Stimulated activated CD8-positive, alpha-beta memory T cell treated with anti-CD3 and anti-CD28 coated beads, Interleukin-7, amount 100 ng/mL, for 24 hours (primary cell): ENCODE data around the gene GRID1.
"Not testable (repeated sequence)": the region's sequence is repeated elsewhere in the genome, so short reads cannot be mapped to it uniquely, and the experiment has no call there.

Source experiments
- DNase-seq: peaks from one replicate; pipeline ENCODE4 v3.0.0-alpha.2; 2020; ENCODE audit warnings: low read depth

GRID1 gene

DNA sequence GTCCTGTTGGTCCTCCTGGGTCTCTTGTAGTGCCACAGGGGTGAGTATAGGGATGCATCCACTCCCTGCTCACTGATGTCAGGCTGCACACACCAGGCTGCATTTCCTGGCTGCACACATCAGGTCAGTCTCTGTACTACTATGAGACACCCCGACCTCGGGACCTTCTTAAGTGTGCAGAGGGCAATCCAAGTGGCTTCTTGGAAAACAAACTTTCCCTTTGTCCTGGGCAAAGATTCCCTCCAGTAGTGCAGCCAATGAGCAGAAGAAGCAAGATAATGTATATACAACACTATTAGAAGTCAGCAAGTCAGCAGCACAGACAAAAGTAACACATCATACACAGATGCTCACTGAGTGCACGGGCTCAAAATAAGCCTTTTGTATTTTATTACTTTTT, 493.5 kb downstream of the GRID1 start:
- DNase-seq = no peak

DNA sequence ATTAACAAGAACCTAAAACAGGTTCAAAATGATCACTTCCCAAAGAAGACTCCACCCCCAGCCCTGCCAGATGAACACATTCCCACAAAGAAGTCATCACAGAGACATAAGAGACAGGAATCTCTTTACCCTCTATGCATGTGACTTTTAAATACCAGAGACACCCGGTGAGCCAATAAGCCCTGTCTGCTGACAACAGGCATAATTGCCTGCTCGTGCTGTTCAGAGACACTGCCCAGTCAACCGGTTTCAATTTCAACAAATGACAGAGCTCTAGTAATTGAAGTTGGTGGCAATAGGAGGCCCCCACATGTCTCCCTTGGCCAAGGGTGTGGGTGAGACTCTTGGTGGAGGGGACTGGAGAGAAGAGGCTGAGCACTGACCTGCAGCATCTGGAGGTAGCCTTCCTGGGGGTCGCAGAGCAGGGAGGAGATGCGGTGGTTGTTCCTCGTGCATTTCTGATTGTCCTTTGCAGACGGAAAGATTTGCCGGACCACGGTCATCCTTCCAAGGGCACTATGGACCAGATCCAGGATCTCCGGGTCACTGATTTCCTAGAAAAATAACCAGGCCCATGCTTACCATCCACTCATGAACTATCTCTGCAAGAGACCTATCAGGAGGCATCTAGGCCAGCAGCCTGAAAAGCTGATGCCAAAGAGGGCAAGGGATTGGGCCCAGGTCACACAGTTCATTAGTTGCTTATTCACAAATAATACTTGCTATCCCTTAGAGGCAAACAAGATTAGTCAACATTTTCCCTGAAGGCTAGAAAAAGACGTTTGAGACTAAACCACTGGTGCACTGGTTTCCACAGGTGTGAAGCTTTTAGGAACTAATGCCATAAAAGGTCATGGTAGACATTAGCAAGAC, 497.7 kb downstream of the GRID1 start:
- no peak for DNase-seq

GRCh38 chr10:85864868-85865526, 501.6 kb downstream of the GRID1 start:
- DNase-seq = no peak

- no peak for DNase-seq
Measured at GRCh38 chr10:85864173-85864549, 502.4 kb downstream of the GRID1 start.

GRCh38 chr10:85863301-85864172, 503.1 kb downstream of the GRID1 start:
- no peak for DNase-seq

GRCh38 chr10:85862771-85863170, 503.8 kb downstream of the GRID1 start:
- DNase-seq = no peak

GRCh38 chr10:85861513-85862197, 504.9 kb downstream of the GRID1 start:
- no peak for DNase-seq

DNA sequence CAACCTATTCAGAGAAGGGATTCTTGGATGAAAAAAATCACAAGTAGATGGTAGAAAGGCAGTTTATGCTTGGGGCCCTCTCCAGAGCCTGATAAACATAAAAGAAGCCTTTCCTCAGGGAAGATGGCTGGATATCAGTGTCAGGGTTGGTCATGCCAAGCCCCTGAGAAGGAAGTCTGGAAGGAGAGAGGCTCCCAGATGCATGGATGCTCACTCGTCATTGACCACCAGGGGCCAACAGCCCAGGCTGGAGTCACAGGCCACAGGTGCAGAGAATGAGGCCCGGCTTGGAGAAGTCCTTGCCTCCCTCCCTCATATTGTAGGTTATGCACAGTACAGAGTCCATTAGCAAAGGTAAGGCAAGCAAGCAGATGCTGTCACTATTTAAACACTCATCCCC, 506.7 kb downstream of the GRID1 start:
- DNase-seq = no peak

DNA sequence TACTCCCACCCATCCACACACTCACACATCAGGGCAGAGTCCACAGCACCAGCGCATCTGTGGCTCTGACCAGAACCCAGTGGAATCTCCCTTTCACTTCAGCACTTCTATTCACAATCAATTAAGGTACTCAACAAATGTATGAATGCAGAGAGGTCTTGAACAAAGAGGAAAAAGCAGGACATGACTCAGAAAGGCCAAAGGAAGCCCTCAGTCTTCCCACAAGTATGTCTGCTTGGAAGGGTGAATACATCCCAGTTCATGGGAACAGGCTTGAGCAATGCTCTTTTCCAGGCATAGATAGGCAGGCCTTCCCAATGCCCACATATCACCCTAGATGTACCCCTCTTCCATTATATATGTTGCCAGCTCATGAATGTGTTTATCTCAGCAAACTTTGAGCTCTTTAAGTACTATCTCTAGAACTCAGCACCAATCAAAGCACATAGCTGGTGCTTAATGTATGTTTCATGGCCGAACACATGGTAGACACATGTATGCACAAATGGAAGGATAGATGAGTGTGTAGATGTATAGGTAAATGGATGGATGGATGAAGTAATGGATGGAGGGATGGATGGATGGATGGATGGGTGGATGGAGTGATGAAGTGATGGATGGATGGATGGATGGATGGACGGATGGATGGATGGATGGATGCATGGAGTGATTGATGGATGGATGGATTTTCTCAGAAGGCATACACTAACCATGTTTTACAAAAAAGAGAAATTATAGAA, 507.6 kb downstream of the GRID1 start:
- no peak for DNase-seq

DNA sequence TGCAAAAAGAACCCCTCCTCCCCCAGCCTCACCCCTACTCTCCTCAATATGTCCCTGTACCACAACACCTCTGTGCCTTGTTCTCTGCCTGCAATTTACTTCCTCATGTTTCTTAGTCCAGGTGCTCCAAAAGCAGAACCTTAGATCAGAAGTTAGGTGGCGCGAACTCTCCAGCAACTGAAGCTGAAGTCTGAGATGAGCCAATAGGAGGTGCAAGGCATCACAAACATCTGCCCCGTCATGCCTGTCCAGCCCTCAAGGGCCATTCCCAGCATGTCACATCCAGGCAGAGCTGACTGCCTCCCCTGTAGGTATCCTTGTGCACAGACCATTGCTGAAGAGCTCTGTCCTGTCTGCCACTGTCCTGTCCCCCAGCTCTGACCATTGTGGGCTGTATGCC, 508.8 kb downstream of the GRID1 start:
- no peak for DNase-seq

DNA sequence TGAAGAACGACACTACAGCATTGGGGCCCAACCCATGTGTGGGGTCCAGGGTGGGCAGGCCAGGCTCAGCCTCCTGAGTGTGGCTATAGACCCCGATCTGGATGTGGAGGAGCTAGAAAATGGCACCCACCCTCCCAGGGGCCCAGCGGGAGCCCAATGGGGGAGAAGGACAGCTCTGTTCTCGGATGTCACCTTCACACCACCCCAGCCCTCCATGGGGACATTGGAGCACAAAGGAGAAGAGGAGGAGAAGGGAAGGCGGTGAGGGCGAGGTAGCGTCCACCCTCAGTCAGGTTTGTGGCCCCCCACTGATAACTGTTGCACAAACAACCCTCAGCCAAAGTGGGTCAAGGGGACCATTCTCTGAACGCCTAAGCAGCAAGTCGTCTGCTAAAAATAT, 509.3 kb downstream of the GRID1 start:
- DNase-seq = no peak

- no peak for DNase-seq
Measured at GRCh38 chr10:85851934-85852333, 514.7 kb downstream of the GRID1 start.

- no peak for DNase-seq
Measured at GRCh38 chr10:85851325-85851724, 515.3 kb downstream of the GRID1 start.

DNA sequence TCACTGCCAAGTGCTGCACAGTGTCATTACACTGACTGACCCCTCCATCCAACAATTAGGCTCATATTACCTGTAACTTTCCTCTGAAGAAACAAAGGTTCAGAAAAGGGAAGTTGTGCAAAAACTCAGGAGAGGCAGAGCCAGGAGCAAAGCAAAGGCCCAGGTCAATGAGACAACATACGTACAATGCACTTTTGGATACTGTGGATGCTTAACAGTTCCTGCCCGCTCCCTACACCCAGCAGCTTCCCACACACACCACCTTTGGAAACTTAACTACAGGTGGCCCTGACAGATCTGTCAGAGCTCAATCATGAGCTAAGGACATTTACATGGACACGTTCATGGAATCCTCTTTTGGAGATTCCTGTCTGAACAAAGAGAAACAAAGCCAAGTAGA, 515.9 kb downstream of the GRID1 start:
- no peak for DNase-seq

- DNase-seq = no peak
Measured at GRCh38 chr10:85849315-85849714, 517.3 kb downstream of the GRID1 start.

GRCh38 chr10:85848756-85849155, 517.8 kb downstream of the GRID1 start:
- DNase-seq = no peak

GRCh38 chr10:85847085-85847484, 519.5 kb downstream of the GRID1 start:
- no peak for DNase-seq

- DNase-seq = not testable (repeated sequence)
Measured at GRCh38 chr10:85838660-85839059, 527.9 kb downstream of the GRID1 start.

GRCh38 chr10:85832988-85833387, 533.6 kb downstream of the GRID1 start:
- DNase-seq = no peak

DNA sequence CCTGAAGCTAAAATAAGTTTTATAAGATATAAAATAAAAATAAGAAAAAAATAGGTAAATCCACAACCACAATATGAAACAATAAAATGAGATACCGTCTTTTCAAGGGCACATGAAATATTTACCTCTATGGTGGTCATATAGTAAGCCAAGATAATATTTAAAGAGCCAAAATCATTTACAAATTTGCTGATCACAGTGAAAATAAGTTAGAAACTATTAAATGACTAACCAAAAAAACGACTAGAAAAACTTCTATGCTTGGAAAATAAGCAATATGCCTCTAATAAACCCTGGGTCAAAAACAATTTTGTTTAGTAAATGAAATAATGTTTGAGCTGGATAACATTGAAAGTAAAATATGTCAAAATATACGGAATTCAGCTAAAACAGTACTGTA, 535.2 kb downstream of the GRID1 start:
- DNase-seq = no peak

DNA sequence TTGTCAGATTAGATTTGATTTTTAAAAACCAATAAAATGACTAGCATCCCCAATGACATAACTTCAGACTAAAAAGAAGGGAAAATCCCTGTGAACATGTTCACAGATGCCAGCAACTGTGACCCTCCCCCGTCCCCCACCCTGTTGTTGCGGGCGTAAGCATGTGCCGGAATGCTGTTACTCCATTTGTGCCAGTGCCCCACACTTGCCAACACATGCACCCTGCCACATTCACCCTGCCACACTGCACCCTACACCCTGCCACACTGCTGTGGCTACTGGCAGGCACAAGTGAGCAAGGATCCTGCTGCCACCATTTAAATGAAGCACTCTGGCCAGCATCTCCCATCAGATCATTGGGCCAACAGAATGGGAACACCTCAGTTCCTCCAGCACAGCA, 540.2 kb downstream of the GRID1 start:
- DNase-seq = no peak
